GM12878 (cell line): ENCODE data around the gene ST7. TPM values are rescaled to one million over a fixed set of nuclear protein-coding genes. Genes with fewer than 3 reads are reported as not detected.

Experiments
- ATAC-seq: fragments of 200-7000 bp; cut with Tn5 transposase; 3 replicates; pipeline ENCODE4 v1.9.1; 2020; ENCODE audit warnings: mild to moderate bottlenecking, moderate library complexity
- BruUV-seq: library from RNA; stranded (reverse); fragments of 400-500 nt; replicated peaks from 2 replicates; lab custom pipeline; 2021; lab: Mats Ljungman, UMichigan
- CTCF ChIA-PET: fragments of 300-600 bp; sonication (Branson Sonifier 250); formaldehyde crosslinking; extraction: SDS; loops from one replicate; lab custom pipeline; 2021; ENCODE audit warnings: inconsistent platforms; lab: Yijun Ruan, JAX
- POLR2A ChIA-PET: fragments of 350-600 bp; formaldehyde crosslinking; extraction: SDS; loops from one replicate; lab custom pipeline; 2021; ENCODE audit warnings: inconsistent platforms; lab: Charles Lee
- RAD21 ChIA-PET: fragments of 300-600 bp; sonication (Branson Sonifier 250); formaldehyde crosslinking; loops from one replicate; lab custom pipeline; 2023; ENCODE audit warnings: antibody characterized with exemption; ENCODE audit not compliant: unreplicated experiment; lab: Charles Lee
- SMC1A ChIA-PET: fragments of 300-600 bp; sonication (Branson Sonifier 250); formaldehyde crosslinking; loops from one replicate; lab custom pipeline; 2023; ENCODE audit not compliant: unreplicated experiment, uncharacterized antibody; lab: Charles Lee
- DNase-seq: peaks from one replicate; pipeline ENCODE4 v3.0.0-alpha.2; 2011; ENCODE audit warnings: low read depth, low spot score
- FAIRE-seq: peaks from 3 replicates; lab custom pipeline; 2011; peaks lifted over from hg19 to GRCh38; lab: Jason Lieb, UNC
- H2AFZ ChIP-seq: 2 replicates; pipeline ENCODE4 v1.6.0; 2011; ENCODE audit warnings: low read depth, low read length, control low read depth; ENCODE audit not compliant: control insufficient read depth
- H3K27ac ChIP-seq: 2 replicates; pipeline ENCODE4 v1.5.1; 2011; ENCODE audit warnings: control low read depth; ENCODE audit not compliant: control insufficient read depth, insufficient read depth
- H3K27me3 ChIP-seq, 2 experiments: replicated peaks in 1 of 2; 2 replicates each; pipeline versions ENCODE4 v1.6.0 to v1.6.1; 2011; ENCODE audit warnings: low read length in 1 of 2; ENCODE audit not compliant: control insufficient read depth in 2 of 2, insufficient read depth in 2 of 2
- H3K36me3 ChIP-seq, 2 experiments: 2 replicates each; pipeline ENCODE4 v1.5.1; 2011; ENCODE audit warnings: low read length in 1 of 2; ENCODE audit not compliant: control insufficient read depth in 2 of 2, insufficient read depth in 2 of 2
- H3K4me1 ChIP-seq: 2 replicates; pipeline ENCODE4 v1.6.1; 2011; ENCODE audit warnings: mild to moderate bottlenecking, low read length, moderate library complexity, mixed read lengths; ENCODE audit not compliant: control insufficient read depth, insufficient read depth
- H3K4me2 ChIP-seq: 2 replicates; pipeline ENCODE4 v1.6.0; 2011; ENCODE audit warnings: control low read depth; ENCODE audit not compliant: control insufficient read depth, insufficient read depth
- H3K4me3 ChIP-seq: fragments of 200-600 bp; sonication (generic); 2 replicates; pipeline ENCODE4 v1.5.1; 2016
- H3K79me2 ChIP-seq: 2 replicates; pipeline ENCODE4 v1.6.0; 2011; ENCODE audit warnings: low read length; ENCODE audit not compliant: control insufficient read depth, insufficient read depth
- H3K9ac ChIP-seq: 2 replicates; pipeline ENCODE4 v1.8.0; 2011; ENCODE audit warnings: low read length, control low read depth, mixed read lengths; ENCODE audit not compliant: control insufficient read depth, insufficient read depth
- H3K9me3 ChIP-seq: replicated peaks from 3 replicates; pipeline ENCODE4 v1.5.1; 2011; ENCODE audit warnings: mild to moderate bottlenecking, low read length; ENCODE audit not compliant: control insufficient read depth, insufficient read depth
- H4K20me1 ChIP-seq: 2 replicates; pipeline ENCODE4 v1.6.0; 2011; ENCODE audit not compliant: control insufficient read depth, insufficient read depth
- CBX3 ChIP-seq: fragments of 200-600 bp; sonication (generic); IDR thresholded peaks from 2 replicates; pipeline ENCODE4 v1.6.1; 2016; ENCODE audit warnings: low read depth, borderline replicate concordance
- CEBPB ChIP-seq, 2 experiments: fragments of 150-350 bp in 1 of 2; IDR thresholded peaks; 2 replicates each; pipeline ENCODE4 v1.6.1; 2012 to 2014; ENCODE audit warnings: low read depth in 2 of 2, low read length in 2 of 2, borderline replicate concordance in 1 of 2, inconsistent platforms in 1 of 2
- HDAC6 ChIP-seq: fragments of 200-600 bp; sonication (generic); IDR thresholded peaks from one replicate; pipeline ENCODE4 v1.8.0; 2017; ENCODE audit warnings: antibody characterized with exemption; ENCODE audit not compliant: unreplicated experiment
- JUNB ChIP-seq: IDR thresholded peaks from 2 replicates; pipeline ENCODE4 v1.6.1; 2016; ENCODE audit warnings: antibody characterized with exemption, mild to moderate bottlenecking
- MEF2A ChIP-seq: IDR thresholded peaks from 2 replicates; pipeline ENCODE4 v1.6.1; 2011; ENCODE audit warnings: low read depth, mild to moderate bottlenecking, low read length, moderate library complexity; ENCODE audit not compliant: insufficient read depth
- NFIC ChIP-seq: IDR thresholded peaks from 2 replicates; pipeline ENCODE4 v1.6.1; 2012; ENCODE audit warnings: low read depth, mild to moderate bottlenecking, inconsistent platforms, low read length, moderate library complexity
- RELA ChIP-seq: fragments of 450-650 bp; IDR thresholded peaks from 2 replicates; pipeline ENCODE4 v1.8.0; 2014; ENCODE audit warnings: borderline replicate concordance; ENCODE audit not compliant: partially characterized antibody
- SRF ChIP-seq, 2 experiments: IDR thresholded peaks; 2 replicates each; pipeline ENCODE4 v1.6.1; 2011; ENCODE audit warnings: low read depth in 2 of 2, low read length in 2 of 2, mild to moderate bottlenecking in 1 of 2, moderate library complexity in 1 of 2
- ZNF24 ChIP-seq: fragments of 450-650 bp; IDR thresholded peaks from 2 replicates; pipeline ENCODE4 v1.6.1; 2017; ENCODE audit warnings: antibody characterized with exemption, mild to moderate bottlenecking
- WGBS: methylation state at CpG from one replicate; pipeline ENCODE4 v1.1.6; 2016; ENCODE audit warnings: low lambda C conversion rate; ENCODE audit not compliant: insufficient replicate concordance, insufficient coverage; ENCODE audit errors: missing lambda C conversion rate; 5-methylcytosine and 5-hydroxymethylcytosine counted together
- in situ Hi-C: fragments of 300-500 bp; cut with MboI; formaldehyde crosslinking; loops from 9 replicates; pipeline ENCODE4 v1.14.3; 2018; ENCODE audit warnings: mixed read lengths
- intact Hi-C: fragments of 100-400 bp; cut with micrococcal nuclease; formaldehyde crosslinking; loops from one replicate; pipeline ENCODE4 v1.14.2; 2022; ENCODE audit not compliant: unreplicated experiment
- polyA plus RNA-seq, 11 experiments: library from polyadenylated mRNA; depleted of rRNA in 4 of 11; unstranded in 6 of 11; stranded (reverse) in 5 of 11; fragments of >200 nt; fragmentation: Nextera tagmentation in 4 of 11; fragmentation: Illumina TruSeq in 1 of 11; extraction: Ambion mirVana in 4 of 11; extraction: Trizol in 1 of 11; gene quantifications; 1 replicate in 1 of 11; 2 replicates in 10 of 11; pipeline versions ENCODE4 v1.2.1 to v1.2.3, GENCODE V29; 2011 to 2016; ENCODE audit warnings: inconsistent platforms in 2 of 11, missing spikeins in 2 of 11, low read depth in 1 of 11
- total RNA-seq, 4 experiments: library from RNA; depleted of rRNA in 3 of 4; stranded (reverse); fragments of >200 nt in 3 of 4; fragmentation: Illumina TruSeq in 1 of 4; extraction: Trizol in 1 of 4; gene quantifications; 2 replicates each; pipeline versions ENCODE4 v1.2.1 to v1.2.3, GENCODE V29; 2013 to 2021
- TF ChIP-seq, protein P1 (sequence below): IDR thresholded peaks from 2 replicates; pipeline ENCODE4 v1.6.1; 2012; ENCODE audit warnings: low read length, inconsistent platforms
- TF ChIP-seq, protein P2 (sequence below): fragments of 450-650 bp; IDR thresholded peaks from 2 replicates; pipeline ENCODE4 v1.6.1; 2016; ENCODE audit warnings: mild to moderate bottlenecking
- TF ChIP-seq, protein P3 (sequence below): IDR thresholded peaks from 2 replicates; pipeline ENCODE4 v1.6.1; 2012; ENCODE audit warnings: low read depth, low read length, improper control_type of control experiment

ST7 gene
- total and polyA plus RNA-seq, 10 of the 15 experiments (the other 5 are each of a cell fraction or from before 2014, with no cell fraction given): 27.7 to 76.4 (median 53.6) TPM

DNA sequence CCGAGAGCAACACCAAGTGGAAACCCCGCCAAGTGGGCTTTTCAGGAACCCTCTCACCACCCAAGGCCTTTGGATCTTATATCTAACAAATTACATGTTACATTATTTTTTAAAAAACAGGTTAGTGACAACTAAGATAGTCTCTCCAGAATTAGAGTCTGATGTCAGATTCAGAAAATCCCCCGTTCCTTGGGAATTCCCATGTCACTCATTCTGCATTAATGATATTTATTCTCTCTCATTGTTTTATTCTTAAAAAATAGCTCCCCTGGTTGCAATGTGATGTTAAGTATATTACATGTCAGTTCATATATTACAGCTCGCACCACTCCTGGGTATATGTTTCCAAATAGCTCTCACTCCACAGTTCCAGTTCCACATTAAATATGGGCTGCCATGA, 287.8 kb downstream of the ST7 start:
- in situ Hi-C loops (no loop called here), intact Hi-C loops (no loop called here)
- no peak for FAIRE-seq
- Histone ChIP-seq H3K9me3 (peaks cover under 1% of the 10 kb centered on the region; the same call in 2 of the 3 replicates), H3K27ac (no peak overlapping the region), H3K36me3 (no peaks in the 10 kb centered on the region), H4K20me1 (no peaks in the 10 kb centered on the region), H3K4me1 (peaks cover 12% of the 10 kb centered on the region), H2AFZ (no peak overlapping the region), H3K79me2 (no peaks in the 10 kb centered on the region), H3K27me3 (no peaks in the 10 kb centered on the region), H3K4me3 (no peak overlapping the region), H3K9ac (no peak overlapping the region), H3K4me2 (no peak overlapping the region)
- ATAC-seq: no peak; the same call in 2 of the 3 replicates
- ChIA-PET POLR2A (interaction anchor here (2.5 kb wide), 1 partner anchor 10 kb away, joined by 15 read pairs; no protein-coding TSS in a partner anchor), CTCF (interaction anchor here (1.0 to 1.3 kb wide), 3 partner anchors 11 to 144 kb away, joined by 3 to 4 read pairs (median 3); no protein-coding TSS in a partner anchor), RAD21 (interaction anchor here (1.0 to 2.1 kb wide), 3 partner anchors 10 to 107 kb away, joined by 9 to 10 read pairs (median 10); no protein-coding TSS in a partner anchor), SMC1A (interaction anchor here (1.3 to 2.4 kb wide), 5 partner anchors 9 to 29 kb away, joined by 4 to 21 read pairs (median 7); no protein-coding TSS in a partner anchor)
- BruUV-seq: no TSS peak
- WGBS: 33% methylated on average over 4 of the region's 4 CpGs
- no peak for DNase-seq
- TF ChIP-seq, protein P1, sequence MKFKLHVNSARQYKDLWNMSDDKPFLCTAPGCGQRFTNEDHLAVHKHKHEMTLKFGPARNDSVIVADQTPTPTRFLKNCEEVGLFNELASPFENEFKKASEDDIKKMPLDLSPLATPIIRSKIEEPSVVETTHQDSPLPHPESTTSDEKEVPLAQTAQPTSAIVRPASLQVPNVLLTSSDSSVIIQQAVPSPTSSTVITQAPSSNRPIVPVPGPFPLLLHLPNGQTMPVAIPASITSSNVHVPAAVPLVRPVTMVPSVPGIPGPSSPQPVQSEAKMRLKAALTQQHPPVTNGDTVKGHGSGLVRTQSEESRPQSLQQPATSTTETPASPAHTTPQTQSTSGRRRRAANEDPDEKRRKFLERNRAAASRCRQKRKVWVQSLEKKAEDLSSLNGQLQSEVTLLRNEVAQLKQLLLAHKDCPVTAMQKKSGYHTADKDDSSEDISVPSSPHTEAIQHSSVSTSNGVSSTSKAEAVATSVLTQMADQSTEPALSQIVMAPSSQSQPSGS: peak; percentile 70; the same call in 1 of the 2 replicates
- peak; percentile 71; the same call in 1 of the 2 replicates for TF ChIP-seq ZNF24
- TF ChIP-seq HDAC6: no peak
- TF ChIP-seq, protein P2, sequence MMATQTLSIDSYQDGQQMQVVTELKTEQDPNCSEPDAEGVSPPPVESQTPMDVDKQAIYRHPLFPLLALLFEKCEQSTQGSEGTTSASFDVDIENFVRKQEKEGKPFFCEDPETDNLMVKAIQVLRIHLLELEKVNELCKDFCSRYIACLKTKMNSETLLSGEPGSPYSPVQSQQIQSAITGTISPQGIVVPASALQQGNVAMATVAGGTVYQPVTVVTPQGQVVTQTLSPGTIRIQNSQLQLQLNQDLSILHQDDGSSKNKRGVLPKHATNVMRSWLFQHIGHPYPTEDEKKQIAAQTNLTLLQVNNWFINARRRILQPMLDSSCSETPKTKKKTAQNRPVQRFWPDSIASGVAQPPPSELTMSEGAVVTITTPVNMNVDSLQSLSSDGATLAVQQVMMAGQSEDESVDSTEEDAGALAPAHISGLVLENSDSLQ: peak; percentile 59
- peak; percentile 36 for TF ChIP-seq JUNB
- TF ChIP-seq NFIC: peak; percentile 59; the same call in 1 of the 2 replicates
- TF ChIP-seq SRF (IDR thresholded peaks at IDR 0.05; ENCODE audit: low read depth in 2 of 2, low read length in 2 of 2): no peak
- peak; percentile 74 for TF ChIP-seq MEF2A
- peak; percentile 12 for TF ChIP-seq RELA
- no peak for TF ChIP-seq CBX3
- no peak for TF ChIP-seq CEBPB (IDR thresholded peaks at IDR 0.05; ENCODE audit: borderline replicate concordance in 1 of 2, low read depth in 2 of 2, low read length in 2 of 2)
- TF ChIP-seq, protein P3, sequence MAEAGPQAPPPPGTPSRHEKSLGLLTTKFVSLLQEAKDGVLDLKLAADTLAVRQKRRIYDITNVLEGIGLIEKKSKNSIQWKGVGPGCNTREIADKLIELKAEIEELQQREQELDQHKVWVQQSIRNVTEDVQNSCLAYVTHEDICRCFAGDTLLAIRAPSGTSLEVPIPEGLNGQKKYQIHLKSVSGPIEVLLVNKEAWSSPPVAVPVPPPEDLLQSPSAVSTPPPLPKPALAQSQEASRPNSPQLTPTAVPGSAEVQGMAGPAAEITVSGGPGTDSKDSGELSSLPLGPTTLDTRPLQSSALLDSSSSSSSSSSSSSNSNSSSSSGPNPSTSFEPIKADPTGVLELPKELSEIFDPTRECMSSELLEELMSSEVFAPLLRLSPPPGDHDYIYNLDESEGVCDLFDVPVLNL: no peak
